H1 (cell line): Measurements from ENCODE around the gene WSCD1. TPM values are rescaled to one million over a fixed set of nuclear protein-coding genes. Genes with fewer than 3 reads are reported as not detected.

Source experiments
- CTCF ChIA-PET: fragments of 300-600 bp; sonication (Branson Sonifier 250); formaldehyde crosslinking; loops from one replicate; lab custom pipeline; 2021; ENCODE audit not compliant: partially characterized antibody; lab: Charles Lee
- POLR2A ChIA-PET: fragments of 300-600 bp; sonication (Branson Sonifier 250); formaldehyde crosslinking; loops from one replicate; lab custom pipeline; 2021; ENCODE audit warnings: inconsistent platforms; ENCODE audit not compliant: partially characterized antibody; lab: Charles Lee
- DNase-seq, 2 experiments: peaks; one replicate each; pipeline versions ENCODE4 v3.0.0 to v3.0.0-alpha.2; 2010 to 2022; ENCODE audit warnings: low spot score in 2 of 2, low read depth in 1 of 2, mixed read lengths in 1 of 2
- FAIRE-seq: peaks from 2 replicates; lab custom pipeline; 2011; peaks lifted over from hg19 to GRCh38; lab: Jason Lieb, UNC
- H2AFZ ChIP-seq: 2 replicates; pipeline ENCODE4 v1.8.1; 2012; ENCODE audit warnings: low read length, inconsistent platforms
- H2AK5ac ChIP-seq: 2 replicates; pipeline ENCODE4 v1.6.1; 2013; ENCODE audit warnings: low read depth, low read length
- H2BK120ac ChIP-seq: replicated peaks from 2 replicates; pipeline ENCODE3; 2013; ENCODE audit warnings: low read depth, low read length, inconsistent platforms
- H2BK12ac ChIP-seq: 2 replicates; pipeline ENCODE4 v1.6.1; 2013; ENCODE audit warnings: low read depth, low read length
- H2BK15ac ChIP-seq: 2 replicates; pipeline ENCODE4 v1.6.1; 2013; ENCODE audit warnings: low read length
- H2BK20ac ChIP-seq: 2 replicates; pipeline ENCODE4 v1.6.1; 2013; ENCODE audit warnings: low read length
- H2BK5ac ChIP-seq: 2 replicates; pipeline ENCODE4 v1.6.1; 2013; ENCODE audit warnings: low read depth, low read length
- H3K14ac ChIP-seq: 2 replicates; pipeline ENCODE4 v1.6.1; 2013; ENCODE audit warnings: inconsistent platforms; ENCODE audit not compliant: insufficient read length
- H3K18ac ChIP-seq: 2 replicates; pipeline ENCODE4 v1.6.1; 2013; ENCODE audit warnings: low read length; ENCODE audit errors: extremely low read depth
- H3K23ac ChIP-seq: 2 replicates; pipeline ENCODE4 v1.6.1; 2013; ENCODE audit warnings: inconsistent platforms; ENCODE audit not compliant: insufficient read length
- H3K23me2 ChIP-seq: 2 replicates; pipeline ENCODE4 v1.6.1; 2013; ENCODE audit warnings: low read depth, low read length
- H3K27ac ChIP-seq: 2 replicates; pipeline ENCODE4 v1.6.1; 2011; ENCODE audit warnings: low read depth, low read length, inconsistent platforms
- H3K27me3 ChIP-seq, 4 experiments: replicated peaks in 1 of 4; 1 replicate in 1 of 4; 2 replicates in 3 of 4; pipeline versions ENCODE4 v1.6.1 to v1.8.1; 2011 to 2013; ENCODE audit warnings: low read length in 3 of 4, mild to moderate bottlenecking in 3 of 4, inconsistent platforms in 2 of 4, mixed read lengths in 2 of 4, moderate library complexity in 1 of 4; ENCODE audit not compliant: control insufficient read depth in 3 of 4, insufficient read depth in 3 of 4; ENCODE audit errors: extremely low read depth in 1 of 4
- H3K36me3 ChIP-seq, 4 experiments: 2 replicates each; pipeline versions ENCODE4 v1.6.1 to v1.8.1; 2011 to 2013; ENCODE audit warnings: mild to moderate bottlenecking in 4 of 4, low read length in 3 of 4, moderate library complexity in 2 of 4, control low read depth in 1 of 4, inconsistent platforms in 1 of 4; ENCODE audit not compliant: insufficient read depth in 4 of 4, control insufficient read depth in 2 of 4
- H3K4ac ChIP-seq: replicated peaks from 2 replicates; pipeline ENCODE3; 2013; ENCODE audit warnings: low read length, low read depth, mixed read lengths, inconsistent platforms; ENCODE audit not compliant: insufficient read length
- H3K4me1 ChIP-seq, 4 experiments: replicated peaks in 1 of 4; 1 replicate in 1 of 4; 2 replicates in 3 of 4; pipeline versions ENCODE4 v1.6.1 to v1.8.1; 2011 to 2013; ENCODE audit warnings: low read length in 3 of 4, inconsistent platforms in 2 of 4, mixed read lengths in 1 of 4; ENCODE audit not compliant: insufficient read depth in 4 of 4, control insufficient read depth in 3 of 4
- H3K4me2 ChIP-seq, 2 experiments: 2 replicates each; pipeline versions ENCODE4 v1.6.1 to v1.8.1; 2011 to 2013; ENCODE audit warnings: low read depth in 2 of 2, low read length in 2 of 2, control low read depth in 1 of 2, inconsistent platforms in 1 of 2, mild to moderate bottlenecking in 1 of 2; ENCODE audit not compliant: insufficient read depth in 1 of 2
- H3K4me3 ChIP-seq, 4 experiments: fragments of 200-600, 300-600 bp in 1 of 4; sonication (generic), shearing (Covaris generic), sonication (Bioruptor Twin) in 1 of 4; 2 replicates each; pipeline versions ENCODE4 v1.5.1 to v1.8.1; 2011 to 2016; ENCODE audit warnings: low read length in 4 of 4, low read depth in 3 of 4, control low read depth in 2 of 4, inconsistent platforms in 2 of 4, mild to moderate bottlenecking in 2 of 4, mixed read lengths in 1 of 4, moderate library complexity in 1 of 4; ENCODE audit not compliant: insufficient read depth in 2 of 4; ENCODE audit errors: extremely low read depth in 1 of 4
- H3K56ac ChIP-seq: replicated peaks from 2 replicates; pipeline ENCODE3; 2013; ENCODE audit warnings: low read depth, mild to moderate bottlenecking, mixed read lengths, low read length, inconsistent platforms; ENCODE audit not compliant: insufficient read length
- H3K79me1 ChIP-seq: 2 replicates; pipeline ENCODE4 v1.6.1; 2013; ENCODE audit warnings: low read depth, low read length, control low read depth
- H3K79me2 ChIP-seq, 2 experiments: 2 replicates each; pipeline versions ENCODE4 v1.6.1 to v1.8.1; 2012 to 2013; ENCODE audit warnings: low read length in 2 of 2, mild to moderate bottlenecking in 2 of 2, inconsistent platforms in 1 of 2; ENCODE audit not compliant: insufficient read depth in 2 of 2, control insufficient read depth in 1 of 2
- H3K9ac ChIP-seq, 4 experiments: replicated peaks in 1 of 4; 1 replicate in 1 of 4; 2 replicates in 3 of 4; pipeline versions ENCODE4 v1.6.1 to v1.8.1; 2011 to 2013; ENCODE audit warnings: low read depth in 3 of 4, low read length in 3 of 4, control low read depth in 2 of 4, mild to moderate bottlenecking in 2 of 4, moderate library complexity in 2 of 4, inconsistent platforms in 1 of 4; ENCODE audit errors: extremely low read depth in 1 of 4
- H3K9me3 ChIP-seq, 2 experiments: 2 replicates each; pipeline versions ENCODE4 v1.6.1 to v1.8.1; 2012 to 2013; ENCODE audit warnings: mild to moderate bottlenecking in 2 of 2, moderate library complexity in 2 of 2, control low read depth in 1 of 2, inconsistent platforms in 1 of 2, low read depth in 1 of 2, low read length in 1 of 2, mixed read lengths in 1 of 2; ENCODE audit not compliant: insufficient read depth in 2 of 2
- H4K20me1 ChIP-seq, 2 experiments: replicated peaks in 1 of 2; 2 replicates each; pipeline versions ENCODE3 to v1.8.1; 2011 to 2013; ENCODE audit warnings: inconsistent platforms in 2 of 2, low read length in 2 of 2, mild to moderate bottlenecking in 1 of 2; ENCODE audit not compliant: insufficient read depth in 2 of 2, control insufficient read depth in 1 of 2
- H4K5ac ChIP-seq: 2 replicates; pipeline ENCODE4 v1.6.1; 2013; ENCODE audit warnings: low read length, low read depth, mixed read lengths, inconsistent platforms; ENCODE audit not compliant: insufficient read length
- H4K8ac ChIP-seq: 2 replicates; pipeline ENCODE4 v1.8.0; 2013; ENCODE audit warnings: mild to moderate bottlenecking, moderate library complexity, low read length, inconsistent platforms; ENCODE audit not compliant: insufficient read depth; ENCODE audit errors: extremely low read depth
- H4K91ac ChIP-seq: replicated peaks from 2 replicates; pipeline ENCODE3; 2013; ENCODE audit warnings: low read length, mixed read lengths, inconsistent platforms; ENCODE audit not compliant: insufficient read length
- GTF2F1 ChIP-seq: IDR thresholded peaks from 2 replicates; pipeline ENCODE4 v1.6.1; 2012; ENCODE audit warnings: low read depth, low read length, improper control_type of control experiment, borderline replicate concordance
- WGBS, 2 experiments: shearing (Covaris generic) in 1 of 2; methylation state at CpG; one replicate each; pipeline versions ENCODE4 v1.1.6 to v1.1.7; 2013 to 2015; ENCODE audit warnings: low lambda C conversion rate in 2 of 2, mixed read lengths in 2 of 2, inconsistent platforms in 1 of 2, low coverage in 1 of 2, missing lambda C conversion rate in 1 of 2; ENCODE audit not compliant: insufficient replicate concordance in 2 of 2, insufficient coverage in 1 of 2, insufficient read length in 1 of 2; ENCODE audit errors: extremely low coverage in 1 of 2, missing lambda C conversion rate in 1 of 2; 5-methylcytosine and 5-hydroxymethylcytosine counted together
- polyA plus RNA-seq, 7 experiments: library from polyadenylated mRNA; depleted of rRNA in 3 of 7; stranded (reverse) in 5 of 7; unstranded in 2 of 7; fragments of >200 nt in 5 of 7; fragments of 200-250 nt in 2 of 7; gene quantifications; 1 replicate in 5 of 7; 2 replicates in 1 of 7; 4 replicates in 1 of 7; pipeline versions ENCODE4 v1.2.1 to v1.2.3, GENCODE V29; 2011 to 2013; ENCODE audit warnings: missing spikeins in 2 of 7, mixed read lengths in 2 of 7
- total RNA-seq: library from RNA; stranded (reverse); fragmentation: NEBNext Ultra II Directional; extraction: Animal tissue kit (Norgen Biotek cat#: 25700); gene quantifications from 2 replicates; pipeline ENCODE4 v1.2.1, GENCODE V29; 2021

WSCD1 gene
- total and polyA plus RNA-seq, 2 of the 8 experiments (the other 6 are each of a cell fraction or from before 2014, with no cell fraction given) = 21.9 to 39.0 TPM

GRCh38 chr17:6048486-6048885 lies 21.7 kb upstream of the WSCD1 start:
- Histone ChIP-seq H3K27me3 (no peaks in the 10 kb centered on the region), H3K27ac (no peak overlapping the region), H3K36me3 (no peaks in the 10 kb centered on the region), H3K56ac (no peak overlapping the region), H2BK5ac (no peak overlapping the region), H3K79me1 (no peaks in the 10 kb centered on the region), H2AFZ (no peak overlapping the region), H4K5ac (no peak overlapping the region), H2BK120ac (no peak overlapping the region), H3K9me3 (no peaks in the 10 kb centered on the region), H2AK5ac (no peak overlapping the region), H3K23ac (no peak overlapping the region), H4K91ac (no peak overlapping the region), H3K14ac (no peak overlapping the region), H3K18ac (no peak overlapping the region), H3K4me3 (no peak overlapping the region), H4K8ac (no peak overlapping the region), H3K79me2 (no peaks in the 10 kb centered on the region), H2BK12ac (no peak overlapping the region), H3K4ac (no peak overlapping the region), H2BK20ac (no peak overlapping the region), H2BK15ac (no peak overlapping the region), H3K4me1 (no peaks in the 10 kb centered on the region; a peak in 1 of 7 replicates), H3K9ac (no peak overlapping the region), H3K4me2 (no peak overlapping the region), H4K20me1 (no peaks in the 10 kb centered on the region), H3K23me2 (no peaks in the 10 kb centered on the region)
- CTCF ChIA-PET = no interaction called here
- 98% methylated on average over 5 of the region's 5 CpGs; no CpG with 5 or more reads in 1 of the 2 experiments for WGBS, 2 experiments
- FAIRE-seq (no peak), DNase-seq (no peak)
- POLR2A ChIA-PET = no interaction called here
- TF ChIP-seq GTF2F1 = no peak
